Muscle of leg (tissue), 11 donors: ENCODE results near the gene GTPBP2. TPM values are rescaled to one million over a fixed set of nuclear protein-coding genes. Genes with fewer than 3 reads are reported as not detected.
"Not testable (repeated sequence)": the region's sequence is repeated elsewhere in the genome, so short reads cannot be mapped to it uniquely, and the experiment has no call there.

Source experiments
- DNase-seq: peaks from one replicate; pipeline ENCODE4 v3.0.0; 2013
- H3K27ac ChIP-seq: one replicate; pipeline ENCODE4 v1.5.1; 2013; ENCODE audit warnings: mild to moderate bottlenecking, low read length, control low read depth
- H3K27me3 ChIP-seq: one replicate; pipeline ENCODE4 v1.6.1; 2013; ENCODE audit warnings: low read length; ENCODE audit not compliant: control insufficient read depth, insufficient read depth
- H3K36me3 ChIP-seq: one replicate; pipeline ENCODE4 v1.6.1; 2013; ENCODE audit warnings: low read length; ENCODE audit not compliant: control insufficient read depth, insufficient read depth
- H3K4me1 ChIP-seq: one replicate; pipeline ENCODE4 v1.6.1; 2013; ENCODE audit warnings: low read length; ENCODE audit not compliant: control insufficient read depth, insufficient read depth
- H3K4me3 ChIP-seq: one replicate; pipeline ENCODE4 v1.5.1; 2013; ENCODE audit warnings: low read length, control low read depth
- H3K9me3 ChIP-seq: replicated peaks from 2 replicates; pipeline ENCODE4 v1.6.1; 2013; ENCODE audit warnings: low read depth, low read length; ENCODE audit not compliant: control insufficient read depth
- WGBS: methylation state at CpG from one replicate; pipeline ENCODE4 v1.1.5; 2013; ENCODE audit warnings: missing lambda C conversion rate; ENCODE audit not compliant: insufficient coverage; 5-methylcytosine and 5-hydroxymethylcytosine counted together
- polyA plus RNA-seq, 8 donors: library from polyadenylated mRNA; unstranded; fragments of 120-200 nt; gene quantifications; one replicate each; pipeline versions ENCODE4 v1.2.1 to v1.2.3, GENCODE V29; 2013; ENCODE audit warnings: inconsistent platforms in 1 of 8, low replicate concordance in 1 of 8; ENCODE audit not compliant: insufficient read length in 8 of 8, insufficient read depth in 1 of 8
- total RNA-seq: library from RNA; stranded (reverse); fragments of 120-200 nt; gene quantifications from one replicate; pipeline ENCODE4 v1.2.4, GENCODE V29; 2013

The GTPBP2 gene
- total and polyA plus RNA-seq, 9 donors = 31.2 to 44.8 (median 37.0) TPM

GRCh38 chr6:43662948-43663347 is 33.9 kb upstream of the GTPBP2 start:
- not testable (repeated sequence) for H3K27ac ChIP-seq, H3K9me3 ChIP-seq, H3K27me3 ChIP-seq, H3K36me3 ChIP-seq, DNase-seq, H3K4me3 ChIP-seq
- peaks cover 29% of the 10 kb centered on the region for H3K4me1 ChIP-seq
- 80% methylated on average over 1 of the region's 5 CpGs for WGBS

DNA sequence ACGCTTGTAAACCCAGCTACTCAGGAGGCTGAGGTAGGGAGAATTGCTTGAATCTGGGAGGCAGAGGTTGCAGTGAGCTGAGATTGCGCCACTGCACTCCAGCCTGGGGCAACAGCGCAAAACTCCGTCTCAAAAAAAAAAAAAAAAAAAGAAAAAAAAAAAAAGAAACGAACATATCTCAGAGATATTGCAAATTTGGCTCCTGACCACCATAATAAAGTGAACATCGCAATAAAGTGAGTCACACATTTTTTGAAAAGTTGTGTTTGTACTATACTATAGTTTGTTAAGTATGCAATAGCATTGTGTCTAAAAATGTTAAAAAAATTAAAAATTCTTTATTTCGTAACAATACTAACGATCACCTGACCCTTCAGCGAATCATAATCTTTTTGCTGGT is 29.1 kb upstream of the GTPBP2 start:
- no peak overlapping the region for H3K27ac ChIP-seq
- WGBS = 93% methylated on average over 3 of the region's 9 CpGs
- H3K9me3 ChIP-seq = peaks cover 3% of the 10 kb centered on the region
- no peaks in the 10 kb centered on the region for H3K4me1 ChIP-seq
- H3K27me3 ChIP-seq = no peaks in the 10 kb centered on the region
- no peak for DNase-seq
- no peaks in the 10 kb centered on the region for H3K36me3 ChIP-seq
- no peak overlapping the region for H3K4me3 ChIP-seq

DNA sequence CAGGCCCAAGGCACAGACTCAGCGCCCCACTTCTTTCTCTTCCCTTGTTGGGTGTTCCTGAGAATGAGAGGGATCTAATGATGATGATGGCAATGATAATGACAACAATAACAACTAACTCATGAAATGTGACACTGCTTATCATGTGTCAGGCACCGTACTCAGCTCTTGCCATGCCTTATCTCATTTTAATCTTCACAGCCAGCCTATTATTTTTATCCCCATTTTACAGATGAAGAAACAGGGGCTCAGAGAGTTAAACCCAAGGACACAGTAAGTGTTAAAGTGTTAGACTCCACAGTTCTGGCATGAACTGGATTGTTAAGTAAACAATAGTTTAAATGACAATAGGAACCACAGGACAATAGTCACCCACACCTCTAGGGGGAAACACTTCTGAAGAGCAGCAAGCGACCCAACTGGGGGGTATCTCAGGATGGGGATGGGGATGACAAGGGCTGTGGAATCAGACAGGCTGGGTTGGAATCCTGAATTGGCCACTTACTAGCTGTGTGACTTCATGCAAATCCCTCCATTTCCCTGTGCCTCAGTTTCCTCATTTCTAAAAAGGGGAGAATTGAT is 28.2 kb upstream of the GTPBP2 start:
- Histone ChIP-seq H3K27ac (no peak overlapping the region), H3K36me3 (no peaks in the 10 kb centered on the region), H3K27me3 (no peaks in the 10 kb centered on the region), H3K4me1 (no peaks in the 10 kb centered on the region), H3K9me3 (peaks cover 3% of the 10 kb centered on the region), H3K4me3 (no peak overlapping the region)
- no peak for DNase-seq
- WGBS = no CpG with 5 or more reads among the region's 3 CpGs

GRCh38 chr6:43652822-43653221 is 23.8 kb upstream of the GTPBP2 start:
- H3K27ac ChIP-seq = peak overlapping the region; percentile 29
- not testable (repeated sequence) for H3K9me3 ChIP-seq, H3K27me3 ChIP-seq, DNase-seq, H3K4me1 ChIP-seq, H3K36me3 ChIP-seq, H3K4me3 ChIP-seq
- 83% methylated on average over 1 of the region's 2 CpGs for WGBS

DNA sequence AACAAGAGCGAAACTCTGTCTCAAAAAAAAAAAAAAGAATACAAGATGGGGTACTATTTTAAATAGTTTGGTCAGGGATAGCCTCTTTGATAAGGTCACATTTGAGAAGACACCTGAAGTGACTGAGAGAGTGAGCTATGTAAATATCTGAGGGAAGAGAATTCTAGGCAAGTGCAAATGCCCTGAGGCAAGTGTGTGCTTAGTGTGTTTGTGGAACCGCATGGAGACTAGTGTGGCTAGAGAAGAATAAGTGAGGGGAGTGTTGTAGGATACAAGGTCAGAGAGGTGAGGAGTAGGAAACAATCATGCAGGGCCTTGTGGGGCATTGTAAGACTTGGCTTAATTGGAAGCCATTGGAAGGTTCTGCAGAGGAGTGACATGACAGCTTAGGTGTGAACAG is 19.2 kb upstream of the GTPBP2 start:
- Histone ChIP-seq H3K27me3 (no peaks in the 10 kb centered on the region), H3K9me3 (no peaks in the 10 kb centered on the region), H3K27ac (no peak overlapping the region), H3K36me3 (no peaks in the 10 kb centered on the region), H3K4me3 (no peak overlapping the region), H3K4me1 (peaks cover 4% of the 10 kb centered on the region)
- no peak for DNase-seq
- 100% methylated on average over 1 of the region's 2 CpGs for WGBS

GRCh38 chr6:43647613-43648012 is 18.5 kb upstream of the GTPBP2 start:
- Histone ChIP-seq H3K27me3 (no peaks in the 10 kb centered on the region), H3K4me3 (no peak overlapping the region), H3K27ac (no peak overlapping the region), H3K9me3 (no peaks in the 10 kb centered on the region), H3K36me3 (peaks cover under 1% of the 10 kb centered on the region), H3K4me1 (peaks cover 4% of the 10 kb centered on the region)
- whole genome bisulfite sequencing = no CpG with 5 or more reads among the region's 3 CpGs
- DNase-seq = no peak

DNA sequence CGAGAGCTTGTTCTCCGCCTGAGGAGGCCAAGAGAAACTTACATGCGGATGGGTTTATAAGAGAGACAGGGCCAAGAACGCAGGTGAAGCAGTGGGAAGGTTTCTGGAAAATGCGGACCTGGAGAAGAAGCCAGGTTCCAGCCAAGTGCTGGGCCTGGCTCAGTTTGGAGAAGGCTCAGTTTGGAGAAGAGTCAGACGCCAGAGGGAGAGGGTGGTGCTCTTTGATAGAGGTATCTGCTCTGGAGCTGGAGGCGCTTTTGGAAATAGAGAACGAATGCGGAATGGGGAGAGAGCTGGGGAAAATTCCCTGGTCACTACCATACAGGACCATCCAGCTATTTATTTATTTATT is 16.5 kb upstream of the GTPBP2 start:
- H3K4me3 ChIP-seq = peak overlapping the region; percentile 52
- H3K9me3 ChIP-seq = no peaks in the 10 kb centered on the region
- no peak overlapping the region for H3K27ac ChIP-seq
- peaks cover 15% of the 10 kb centered on the region for H3K36me3 ChIP-seq
- no peaks in the 10 kb centered on the region for H3K27me3 ChIP-seq
- WGBS = 3% methylated on average over 6 of the region's 9 CpGs
- H3K4me1 ChIP-seq = peaks cover 4% of the 10 kb centered on the region
- DNase-seq = no peak

DNA sequence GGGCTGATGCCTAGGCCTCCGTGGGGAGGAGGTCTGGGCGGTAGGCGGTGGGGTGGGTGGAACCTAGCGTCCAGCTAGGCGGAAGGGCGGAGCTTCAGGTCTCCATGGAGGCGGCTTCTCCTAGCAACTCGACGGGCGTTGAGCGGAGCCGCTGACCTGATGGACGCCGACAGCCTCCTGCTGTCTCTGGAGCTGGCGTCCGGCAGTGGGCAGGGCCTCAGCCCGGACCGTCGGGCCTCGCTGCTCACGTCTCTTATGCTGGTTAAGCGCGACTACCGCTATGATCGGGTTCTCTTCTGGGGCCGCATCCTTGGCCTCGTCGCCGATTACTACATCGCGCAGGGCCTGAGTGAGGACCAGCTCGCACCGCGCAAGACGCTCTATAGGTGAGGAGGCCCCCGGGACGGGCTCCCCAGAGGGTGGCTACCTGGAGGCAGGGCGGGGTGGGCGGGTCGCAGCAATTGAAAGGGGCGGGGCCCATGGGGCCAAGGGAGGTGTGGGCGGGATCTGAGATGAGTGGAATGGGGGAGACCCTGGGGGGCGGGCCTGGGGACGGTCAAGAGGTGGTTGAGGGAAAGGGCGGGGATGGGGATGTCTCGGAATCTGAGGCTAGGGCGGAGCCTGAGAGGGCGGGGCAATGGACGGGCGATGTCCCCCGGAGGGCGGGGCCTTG is 16.0 kb upstream of the GTPBP2 start, which contains the start of gene RSPH9:
Gene RSPH9, plus strand, starts transcription at position 97 of the 673 bp plus-strand sequence. Its CDS starts 63 bp downstream, at position 160.
- Histone ChIP-seq H3K9me3 (no peaks in the 10 kb centered on the region), H3K4me1 (peaks cover 4% of the 10 kb centered on the region), H3K4me3 (peak within 1 kb of the TSS; percentile 52), H3K36me3 (peaks cover 20% of the 10 kb centered on the region), H3K27ac (peak within 1 kb of the TSS; percentile 74), H3K27me3 (no peaks in the 10 kb centered on the region)
- 1% methylated on average over 50 of the region's 52 CpGs for WGBS
- DNase-seq = peak; percentile 88

- Histone ChIP-seq H3K36me3 (peaks cover 37% of the 10 kb centered on the region), H3K4me1 (peaks cover 13% of the 10 kb centered on the region), H3K27me3 (no peaks in the 10 kb centered on the region), H3K4me3 (no peak overlapping the region), H3K27ac (no peak overlapping the region), H3K9me3 (no peaks in the 10 kb centered on the region)
- 95% methylated on average over 18 of the region's 21 CpGs for WGBS
- no peak for DNase-seq
Observed at GRCh38 chr6:43639984-43640800, 11.1 kb upstream of the GTPBP2 start.

DNA sequence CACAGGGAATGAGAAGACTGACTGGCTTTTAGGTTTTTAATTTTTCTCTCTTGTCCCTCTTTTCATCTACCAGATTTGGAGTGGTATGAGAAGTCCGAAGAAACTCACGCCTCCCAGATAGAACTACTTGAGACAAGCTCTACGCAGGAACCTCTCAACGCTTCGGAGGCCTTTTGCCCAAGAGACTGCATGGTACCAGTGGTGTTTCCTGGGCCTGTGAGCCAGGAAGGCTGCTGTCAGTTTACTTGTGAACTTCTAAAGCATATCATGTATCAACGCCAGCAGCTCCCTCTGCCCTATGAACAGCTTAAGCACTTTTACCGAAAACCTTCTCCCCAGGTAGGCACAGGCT is 7.2 kb upstream of the GTPBP2 start:
- H3K4me3 ChIP-seq = peak overlapping the region; percentile 86
- peaks cover 24% of the 10 kb centered on the region for H3K36me3 ChIP-seq
- H3K27me3 ChIP-seq = no peaks in the 10 kb centered on the region
- peak overlapping the region; percentile 87 for H3K27ac ChIP-seq
- WGBS = no CpG with 5 or more reads among the region's 7 CpGs
- no peak for DNase-seq
- no peaks in the 10 kb centered on the region for H3K9me3 ChIP-seq
- peaks cover 16% of the 10 kb centered on the region for H3K4me1 ChIP-seq
